Heart left ventricle (tissue), 13 donors: ENCODE measurements around the gene PLXNA1.

Experiments used
- POLR2A ChIP-seq, 2 donors: fragments of 450-650 bp; IDR thresholded peaks; one replicate each; pipeline ENCODE4 v1.6.1; 2017; ENCODE audit warnings: antibody characterized with exemption in 2 of 2, mild to moderate bottlenecking in 2 of 2, moderate library complexity in 2 of 2
- TF ChIP-seq, protein P1 (sequence below), 12 donors: fragments of 200-600 bp; sonication (generic) in 4 of 12; IDR thresholded peaks; one replicate each; pipeline versions ENCODE4 v1.5.0 to v1.8.0; 2018 to 2022; ENCODE audit warnings: antibody characterized with exemption in 12 of 12, mild to moderate bottlenecking in 5 of 12
- donor health status: ischemic (EF 13 %, LVEDD 7.1; RV severe dilation, severe dysfunction).
- donor health status: DM: no; HTN: yes; CAD: no.
- donor health status: DM: no; HTN: no; CAD: no.
- donor health status: ischemic (EF 25% LVEDD 6.9; RV normal size, moderate dysfunction).
- donor health status: ischemic (EF 25% LVEDD 5.7; RV mildly dilated, moderate dysfunction).
- donor health status: ischemic (EF 35%, LVEDD 5.7; RV mildly dilated, moderate dysfunction).
- donor health status: nonischemic (EF 11% LVEDD 7.7; RV severe dilation, severe dysfunction).
- donor health status: DM: yes; HTN: yes; CAD: no.
- donor health status: PGD.
- donor health status: ischemic (EF 29% LVEDD 5.4; RV normal size, mild dysfunction).
- donor health status: nonischemic (EF 23%, LVEDD 6.1; RV moderate dilation, normal function).

DNA sequence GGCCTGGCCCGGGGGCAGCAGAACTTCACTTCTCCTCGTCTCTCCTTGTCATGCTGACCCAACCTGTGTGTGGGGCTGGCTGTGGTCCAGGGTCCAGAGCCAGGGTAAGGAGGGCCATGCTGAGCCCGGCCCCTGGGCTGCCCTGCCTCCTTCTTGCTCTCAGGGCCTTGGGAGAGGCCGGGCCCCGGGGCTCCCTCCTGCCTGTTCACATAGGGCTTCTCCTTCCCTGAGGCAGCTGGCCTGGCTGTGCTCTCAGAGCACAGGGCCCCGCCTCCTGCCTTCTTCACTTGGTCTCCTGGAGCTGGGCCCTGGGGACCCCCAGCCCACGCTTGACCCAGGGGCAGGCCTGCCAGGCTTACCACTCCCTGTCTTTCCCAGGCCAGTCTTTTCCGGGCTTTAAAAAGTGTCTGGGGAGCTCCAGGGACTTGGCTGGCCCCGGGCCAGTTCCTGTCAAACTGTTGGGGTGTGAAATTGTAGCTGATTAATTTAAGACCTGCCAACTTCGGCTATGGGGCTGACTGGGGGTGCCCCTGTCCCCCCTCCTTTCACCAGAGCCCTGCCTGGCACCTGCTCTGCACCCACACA is 11.8 kb downstream of the PLXNA1 start:
- TF ChIP-seq, protein P1, sequence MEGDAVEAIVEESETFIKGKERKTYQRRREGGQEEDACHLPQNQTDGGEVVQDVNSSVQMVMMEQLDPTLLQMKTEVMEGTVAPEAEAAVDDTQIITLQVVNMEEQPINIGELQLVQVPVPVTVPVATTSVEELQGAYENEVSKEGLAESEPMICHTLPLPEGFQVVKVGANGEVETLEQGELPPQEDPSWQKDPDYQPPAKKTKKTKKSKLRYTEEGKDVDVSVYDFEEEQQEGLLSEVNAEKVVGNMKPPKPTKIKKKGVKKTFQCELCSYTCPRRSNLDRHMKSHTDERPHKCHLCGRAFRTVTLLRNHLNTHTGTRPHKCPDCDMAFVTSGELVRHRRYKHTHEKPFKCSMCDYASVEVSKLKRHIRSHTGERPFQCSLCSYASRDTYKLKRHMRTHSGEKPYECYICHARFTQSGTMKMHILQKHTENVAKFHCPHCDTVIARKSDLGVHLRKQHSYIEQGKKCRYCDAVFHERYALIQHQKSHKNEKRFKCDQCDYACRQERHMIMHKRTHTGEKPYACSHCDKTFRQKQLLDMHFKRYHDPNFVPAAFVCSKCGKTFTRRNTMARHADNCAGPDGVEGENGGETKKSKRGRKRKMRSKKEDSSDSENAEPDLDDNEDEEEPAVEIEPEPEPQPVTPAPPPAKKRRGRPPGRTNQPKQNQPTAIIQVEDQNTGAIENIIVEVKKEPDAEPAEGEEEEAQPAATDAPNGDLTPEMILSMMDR (IDR thresholded peaks at IDR 0.05): no peak
- TF ChIP-seq POLR2A (IDR thresholded peaks at IDR 0.05): no peak
